HG03457 (cell line): ENCODE data around the gene HLA-DRA.

Experiments used
- ATAC-seq: cut with Tn5 transposase; IDR thresholded peaks from one replicate; pipeline ENCODE4 v1.9.1; 2021; ENCODE audit warnings: moderate number of reproducible peaks; ENCODE audit not compliant: unreplicated experiment

HLA-DRA gene

DNA sequence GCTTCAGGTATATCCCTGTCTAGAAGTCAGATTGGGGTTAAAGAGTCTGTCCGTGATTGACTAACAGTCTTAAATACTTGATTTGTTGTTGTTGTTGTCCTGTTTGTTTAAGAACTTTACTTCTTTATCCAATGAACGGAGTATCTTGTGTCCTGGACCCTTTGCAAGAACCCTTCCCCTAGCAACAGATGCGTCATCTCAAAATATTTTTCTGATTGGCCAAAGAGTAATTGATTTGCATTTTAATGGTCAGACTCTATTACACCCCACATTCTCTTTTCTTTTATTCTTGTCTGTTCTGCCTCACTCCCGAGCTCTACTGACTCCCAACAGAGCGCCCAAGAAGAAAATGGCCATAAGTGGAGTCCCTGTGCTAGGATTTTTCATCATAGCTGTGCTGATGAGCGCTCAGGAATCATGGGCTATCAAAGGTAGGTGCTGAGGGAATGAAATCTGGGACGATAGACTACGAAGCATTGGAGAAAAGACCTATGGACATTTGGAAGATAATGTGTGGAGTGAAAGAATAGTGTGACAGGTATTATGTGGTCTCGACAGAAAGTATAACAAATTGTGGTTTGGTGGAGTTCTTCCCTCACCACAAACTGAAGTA is at the start of gene HLA-DRA:
Gene HLA-DRA, plus strand, starts transcription at position 286 of the 613 bp plus-strand sequence. Its CDS starts 64 bp downstream, at position 350.
- ATAC-seq = peak; percentile 48

- no peak for ATAC-seq
Measured at GRCh38 chr6:32391505-32391904, 48.2 kb upstream of the HLA-DRA start.

DNA sequence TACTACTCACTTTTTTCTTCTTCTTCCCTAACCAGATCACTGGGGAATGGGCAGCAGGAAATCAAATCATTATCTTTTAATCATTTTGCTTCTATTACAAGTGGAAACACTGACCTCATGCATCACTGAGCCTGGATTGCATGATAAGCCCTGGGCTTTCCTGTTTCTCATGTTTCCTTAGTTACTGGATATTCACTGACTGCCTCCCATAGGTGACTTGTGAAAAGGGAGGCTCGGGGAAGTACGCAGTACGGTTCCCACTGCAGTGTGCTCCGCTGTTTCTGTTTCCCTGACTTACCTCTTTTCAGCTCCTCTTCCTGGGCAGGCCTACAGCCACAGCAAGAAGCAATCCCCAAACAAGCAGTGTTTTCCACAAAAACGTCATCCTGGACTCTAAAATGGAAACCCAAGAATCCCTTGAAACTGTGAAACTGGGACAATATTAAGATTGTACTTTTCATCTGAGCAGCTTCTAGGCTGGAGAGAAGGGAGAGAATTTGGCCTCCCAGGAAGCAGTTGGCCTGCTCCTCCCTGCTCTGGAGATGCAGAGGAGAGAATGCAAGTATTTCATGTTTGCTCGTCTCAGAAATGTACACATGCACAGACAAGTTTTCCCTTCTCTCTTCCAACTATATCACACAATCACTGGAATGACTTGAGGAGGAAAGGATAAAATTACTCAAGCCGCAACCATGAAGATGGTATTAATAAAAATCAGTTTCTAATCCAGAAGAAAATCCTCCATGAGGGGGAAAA is 45.8 kb upstream of the HLA-DRA start:
- no peak for ATAC-seq

- no peak for ATAC-seq
Measured at GRCh38 chr6:32396028-32396427, 43.7 kb upstream of the HLA-DRA start.

DNA sequence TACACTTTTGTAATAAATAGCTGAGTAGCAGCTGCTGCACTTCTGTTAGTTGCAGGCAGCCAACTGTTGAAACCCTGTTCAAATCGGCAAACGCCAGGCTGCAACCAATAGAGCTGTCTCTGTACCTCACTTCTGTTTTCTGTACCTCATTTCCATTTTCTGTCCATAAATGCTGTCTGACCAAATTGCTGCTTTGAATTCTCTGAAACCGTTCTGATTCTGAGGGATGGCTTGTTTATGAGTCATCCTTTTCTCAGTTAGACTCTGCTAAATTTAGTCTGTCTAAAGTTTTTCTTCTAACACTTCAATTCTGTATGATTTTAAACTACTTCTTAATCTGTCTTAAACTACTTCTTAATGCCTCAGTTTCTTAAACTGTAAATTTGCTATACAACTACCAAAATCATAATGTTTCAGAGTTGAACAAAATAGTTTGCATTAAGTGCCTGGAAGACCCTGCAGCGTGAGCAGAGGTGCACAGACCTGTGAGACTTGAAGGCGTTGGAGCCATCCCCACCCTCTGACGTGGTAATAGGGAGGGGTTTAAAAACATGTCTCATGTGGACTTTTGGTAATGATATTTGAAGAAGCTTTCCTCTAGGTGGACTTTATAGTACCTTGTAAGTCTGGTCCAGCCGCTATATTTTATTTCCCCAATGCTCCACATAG is 42.3 kb upstream of the HLA-DRA start:
- ATAC-seq = no peak

- no peak for ATAC-seq
Measured at GRCh38 chr6:32401284-32401963, 38.3 kb upstream of the HLA-DRA start.

DNA sequence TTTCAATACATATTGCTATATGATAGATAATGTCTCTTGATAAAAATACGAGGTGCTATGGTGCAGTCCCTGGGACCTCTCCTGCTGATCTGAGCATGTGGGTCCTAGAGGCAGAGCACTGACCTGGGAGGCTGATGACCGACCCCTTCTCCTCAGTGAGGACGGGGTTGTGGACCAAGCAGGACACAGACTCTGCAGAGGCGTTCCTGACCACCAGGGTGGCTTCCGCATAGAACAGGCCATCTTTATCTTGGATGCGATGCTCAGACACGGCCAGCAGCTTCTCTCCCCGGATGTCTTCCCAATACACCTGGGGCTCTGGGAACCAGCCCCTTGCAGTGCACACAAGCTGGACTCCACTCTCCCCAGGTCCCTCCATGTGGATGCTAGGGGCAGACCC is 36.9 kb upstream of the HLA-DRA start:
- ATAC-seq = no peak

GRCh38 chr6:32405656-32406055 is 34.0 kb upstream of the HLA-DRA start:
- ATAC-seq = no peak

GRCh38 chr6:32406197-32406596 is 33.5 kb upstream of the HLA-DRA start:
- ATAC-seq = no peak

DNA sequence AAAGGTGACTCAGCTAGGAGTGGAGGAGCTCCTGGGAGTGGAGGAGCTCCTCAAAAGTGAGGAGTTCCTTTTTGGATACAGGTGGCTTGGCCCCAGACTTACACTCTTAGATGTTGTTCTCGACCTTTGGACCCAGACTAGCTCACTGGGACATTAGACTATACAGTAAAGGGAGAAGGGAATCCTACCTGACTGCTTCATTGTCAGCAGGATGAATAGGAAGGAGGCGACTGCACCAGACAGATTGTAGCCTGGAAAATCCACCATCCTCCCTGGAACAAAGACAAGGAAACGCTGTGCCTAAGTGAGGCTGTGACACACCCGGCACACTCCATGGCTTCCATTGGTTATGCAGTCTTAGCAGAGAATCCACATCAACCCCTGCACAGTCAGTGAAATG is 32.8 kb upstream of the HLA-DRA start, which contains the start of gene BTNL2:
Gene BTNL2, minus strand, starts transcription at position 325 of the 400 bp plus-strand sequence. Its CDS starts 58 bp downstream, at position 267.
- no peak for ATAC-seq

DNA sequence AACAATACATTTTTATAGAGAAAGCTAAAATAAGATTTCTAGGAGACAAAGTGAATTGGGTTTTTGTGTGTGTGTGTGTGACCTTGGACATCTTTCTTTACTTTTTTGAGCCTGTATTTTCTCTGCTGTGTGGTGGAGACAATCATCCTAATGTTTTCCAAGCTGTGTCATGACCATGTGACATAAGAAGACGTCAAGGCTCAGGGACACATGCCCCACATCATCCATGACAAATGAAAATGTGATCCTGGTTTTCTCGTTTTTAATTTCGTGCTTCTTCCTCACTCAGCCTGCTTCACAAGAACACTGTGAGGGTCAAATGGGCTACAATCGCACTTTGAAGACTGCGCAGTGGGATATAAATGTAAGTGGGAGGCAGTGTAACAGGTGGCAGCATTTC is 28.8 kb upstream of the HLA-DRA start:
- no peak for ATAC-seq

DNA sequence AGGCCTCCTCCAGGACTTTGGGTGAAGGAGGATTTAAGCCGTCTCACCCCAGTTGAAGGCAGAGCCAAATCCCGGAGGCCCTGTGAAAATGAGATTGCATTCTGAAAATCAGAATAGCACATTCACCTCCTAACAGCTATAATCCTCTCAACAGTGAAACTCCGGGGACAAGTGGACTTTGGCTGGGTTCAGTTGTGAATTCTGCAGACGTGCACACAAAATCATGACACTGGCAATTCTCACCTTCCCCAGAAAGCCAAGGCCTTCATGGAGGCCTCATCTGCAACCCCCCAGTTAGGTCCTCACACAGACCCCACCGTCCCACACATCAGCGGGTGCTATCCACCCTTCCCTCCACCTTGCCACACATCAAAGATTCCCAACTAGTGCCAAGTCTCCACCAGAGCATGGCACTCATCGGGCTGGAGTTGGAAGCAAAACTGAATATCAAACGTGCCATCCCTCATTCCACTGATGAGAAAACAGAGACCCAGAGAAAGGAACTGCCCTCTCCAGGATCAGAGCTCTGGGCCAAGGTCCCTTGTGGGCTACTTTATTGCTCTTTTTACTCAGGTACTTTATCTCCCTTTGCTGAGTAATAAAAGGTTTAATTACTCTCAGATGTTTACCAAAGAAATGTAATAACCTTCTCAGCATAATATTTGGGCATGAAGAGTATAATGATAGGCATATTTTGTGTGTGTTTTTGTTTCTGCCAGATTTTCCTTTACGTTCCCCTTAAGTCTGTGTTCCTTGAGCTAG is 27.9 kb upstream of the HLA-DRA start:
- ATAC-seq = no peak

GRCh38 chr6:32413427-32414047 is 26.1 kb upstream of the HLA-DRA start:
- no peak for ATAC-seq

- no peak for ATAC-seq
Measured at GRCh38 chr6:32415521-32416019, 24.1 kb upstream of the HLA-DRA start.

- no peak for ATAC-seq
Measured at GRCh38 chr6:32416036-32416435, 23.7 kb upstream of the HLA-DRA start.

- no peak for ATAC-seq
Measured at GRCh38 chr6:32424589-32425300, 14.9 kb upstream of the HLA-DRA start.

DNA sequence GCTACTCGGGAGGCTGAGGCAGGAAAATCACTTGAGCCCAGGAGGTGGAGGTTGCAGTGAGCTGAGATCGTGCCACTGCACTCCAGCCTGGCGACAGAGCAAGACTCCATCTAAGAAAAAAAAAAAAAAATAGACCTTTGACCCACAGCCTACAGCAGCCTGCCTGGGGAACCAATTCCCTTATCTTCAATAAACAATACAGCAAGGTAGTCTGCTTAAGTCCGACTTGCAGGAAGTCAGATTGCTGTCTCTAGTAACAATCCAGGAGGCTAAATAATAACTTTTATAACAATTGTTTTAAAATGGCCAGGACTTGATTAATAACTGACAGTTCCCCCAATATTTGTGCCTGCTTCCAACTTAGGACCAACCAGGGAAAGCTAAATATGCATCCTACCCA is 13.3 kb upstream of the HLA-DRA start:
- ATAC-seq = no peak

DNA sequence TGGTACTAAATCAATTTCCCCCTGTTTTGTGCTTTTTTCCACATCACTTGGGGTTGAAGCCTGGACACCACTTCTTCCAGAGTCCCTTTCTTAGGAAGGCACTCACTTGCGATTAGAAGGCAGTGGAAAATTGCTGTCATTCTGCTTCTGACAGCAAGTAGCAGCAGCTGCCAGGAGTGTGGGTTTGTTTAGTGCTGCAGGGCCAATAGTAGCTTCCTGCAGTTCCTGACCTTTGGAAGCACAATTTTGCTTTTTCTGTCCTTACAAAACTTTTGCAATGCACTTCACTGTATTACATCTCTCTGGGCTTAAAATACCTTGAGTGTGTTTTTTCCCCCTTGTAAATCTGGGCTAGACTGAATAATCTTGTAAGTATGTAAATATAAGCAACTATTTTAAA is 12.5 kb upstream of the HLA-DRA start:
- no peak for ATAC-seq

- no peak for ATAC-seq
Measured at GRCh38 chr6:32427934-32428474, 11.7 kb upstream of the HLA-DRA start.
